Measurements from ENCODE around the gene CD93.

CD93 gene

GRCh38 chr20:23099791-23100719, 13.9 kb upstream of the CD93 start:
- DNase-seq, result no peak

- peak; percentile 50 to 76 for DNase-seq
Measured at GRCh38 chr20:23097636-23098580, 11.8 kb upstream of the CD93 start.

- DNase-seq, result no peak
Measured at GRCh38 chr20:23096986-23097520, 10.9 kb upstream of the CD93 start.

GRCh38 chr20:23096097-23096496, 10.0 kb upstream of the CD93 start:
- no peak for DNase-seq

- no peak for DNase-seq
Measured at GRCh38 chr20:23095499-23095898, 9.4 kb upstream of the CD93 start.

- no peak for DNase-seq
Measured at GRCh38 chr20:23094927-23095326, 8.8 kb upstream of the CD93 start.

GRCh38 chr20:23094213-23094896, 8.2 kb upstream of the CD93 start:
- no peak for DNase-seq

- DNase-seq, result no peak
Measured at GRCh38 chr20:23093613-23094012, 7.5 kb upstream of the CD93 start.

GRCh38 chr20:23092861-23093495, 6.9 kb upstream of the CD93 start:
- DNase-seq, result no peak

- no peak for DNase-seq
Measured at GRCh38 chr20:23092384-23092756, 6.2 kb upstream of the CD93 start.

GRCh38 chr20:23091721-23092383, 5.7 kb upstream of the CD93 start:
- no peak for DNase-seq

- no peak for DNase-seq
Measured at GRCh38 chr20:23090878-23091277, 4.8 kb upstream of the CD93 start.

GRCh38 chr20:23090147-23090546, 4.0 kb upstream of the CD93 start:
- no peak for DNase-seq

GRCh38 chr20:23088866-23089265, 2.7 kb upstream of the CD93 start:
- no peak for DNase-seq

GRCh38 chr20:23087587-23088251, 1.6 kb upstream of the CD93 start:
- no peak for DNase-seq

- DNase-seq, result no peak
Measured at GRCh38 chr20:23086931-23087411, 847 bp upstream of the CD93 start.

GRCh38 chr20:23085436-23086055, 578 bp downstream of the CD93 start:
- DNase-seq, result no peak

GRCh38 chr20:23084845-23085365, 1.2 kb downstream of the CD93 start:
- DNase-seq, result no peak

GRCh38 chr20:23084282-23084844, 1.8 kb downstream of the CD93 start:
- no peak for DNase-seq
